GM21529 (cell line): Measurements from ENCODE around the gene ITGA5.

ENCODE experiments used
- ATAC-seq: cut with Tn5 transposase; IDR thresholded peaks from one replicate; pipeline ENCODE4 v1.9.1; 2021; ENCODE audit not compliant: unreplicated experiment

Gene ITGA5

DNA sequence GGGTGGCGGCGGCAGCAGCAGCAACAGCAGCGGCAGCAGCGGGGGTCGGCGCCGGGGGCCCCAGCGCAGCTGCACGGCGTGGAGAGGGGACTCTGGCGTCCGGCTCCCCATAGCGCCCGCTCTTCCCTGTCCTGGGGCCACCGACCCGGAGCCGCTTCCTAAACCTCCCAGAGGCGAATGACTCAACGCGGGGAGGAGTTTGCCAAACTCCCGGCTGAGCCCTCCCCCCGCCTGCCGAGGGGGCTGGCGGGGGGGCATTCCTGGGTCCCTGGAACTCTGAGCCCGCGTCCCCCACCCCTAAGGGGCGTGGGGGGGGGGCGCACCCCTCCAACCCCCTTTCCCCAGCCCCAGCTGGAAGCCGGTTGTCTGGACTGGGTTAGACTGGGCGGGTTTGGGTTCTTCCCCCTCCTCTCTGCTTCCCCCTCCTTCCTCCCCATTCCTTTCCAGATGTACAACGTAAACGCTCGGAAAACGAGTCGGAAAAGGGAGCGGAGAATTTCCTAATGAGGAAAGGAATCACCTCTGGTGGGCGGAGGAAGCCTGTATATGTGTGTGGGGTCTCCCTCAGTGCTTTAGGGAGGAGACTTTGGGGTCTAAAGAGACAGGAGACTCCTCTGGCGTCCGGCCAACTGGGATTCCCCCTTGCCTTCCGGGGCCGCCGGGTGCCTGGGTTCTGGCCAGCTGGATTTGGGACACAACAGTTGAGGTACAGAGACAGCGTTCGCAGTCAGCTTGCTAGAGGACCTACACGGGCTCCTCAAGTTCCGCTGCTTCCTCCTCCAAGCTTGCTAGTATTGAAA is at the start of gene ITGA5:
TSS of gene ITGA5 (minus strand) at position 179 of the 800 bp plus-strand sequence. CDS start at position 111, 68 bp downstream.
- ATAC-seq = no peak

DNA sequence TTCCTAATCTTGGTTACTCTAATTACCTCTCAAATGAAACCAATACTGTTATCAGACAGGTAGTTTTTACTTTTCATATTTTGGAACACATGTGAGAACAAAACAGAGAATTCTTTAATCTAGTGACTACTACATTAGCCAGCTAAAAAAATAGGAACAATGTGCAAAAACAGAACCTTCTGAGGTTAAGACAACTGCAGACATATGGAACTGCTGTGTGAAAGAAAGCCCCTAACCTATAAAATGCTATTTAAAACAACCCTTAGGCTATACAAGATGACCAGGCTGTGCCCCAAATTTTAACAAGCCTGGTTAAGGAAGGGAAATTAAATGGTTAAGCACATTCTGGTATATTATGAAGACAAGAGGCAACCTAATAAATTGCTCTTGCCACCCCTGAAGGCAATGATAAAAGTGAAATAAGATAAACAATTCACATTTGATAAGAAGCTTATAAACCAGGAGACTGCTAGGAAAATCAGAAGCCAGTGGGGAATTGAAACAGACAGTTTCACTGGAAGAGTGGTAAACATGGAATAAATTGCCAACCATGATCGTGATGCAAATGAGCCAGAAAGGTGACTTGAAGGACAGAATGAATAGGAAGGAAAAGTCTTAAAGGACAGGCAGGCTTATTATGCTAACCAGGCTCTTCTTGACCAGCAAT is 46.9 kb upstream of the ITGA5 start:
- ATAC-seq = no peak

DNA sequence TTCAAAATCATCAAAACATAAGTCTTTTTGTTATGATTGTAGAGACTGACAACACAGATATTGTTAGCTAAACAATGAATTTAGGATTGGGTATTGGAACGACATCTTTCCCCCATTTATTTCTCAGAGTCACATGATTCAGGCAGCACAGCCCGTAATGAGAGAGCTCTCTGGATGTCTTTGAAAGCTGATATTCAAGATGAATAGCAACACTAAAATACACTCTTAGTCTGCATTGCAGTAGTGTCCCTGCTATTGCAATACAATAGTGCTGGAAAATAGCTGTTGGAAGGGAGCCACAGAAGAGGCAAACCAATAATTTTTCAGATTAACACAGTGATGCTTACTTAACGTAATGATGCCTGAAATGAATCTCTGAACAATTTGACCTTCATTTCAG is 44.4 kb upstream of the ITGA5 start:
- ATAC-seq = no peak

DNA sequence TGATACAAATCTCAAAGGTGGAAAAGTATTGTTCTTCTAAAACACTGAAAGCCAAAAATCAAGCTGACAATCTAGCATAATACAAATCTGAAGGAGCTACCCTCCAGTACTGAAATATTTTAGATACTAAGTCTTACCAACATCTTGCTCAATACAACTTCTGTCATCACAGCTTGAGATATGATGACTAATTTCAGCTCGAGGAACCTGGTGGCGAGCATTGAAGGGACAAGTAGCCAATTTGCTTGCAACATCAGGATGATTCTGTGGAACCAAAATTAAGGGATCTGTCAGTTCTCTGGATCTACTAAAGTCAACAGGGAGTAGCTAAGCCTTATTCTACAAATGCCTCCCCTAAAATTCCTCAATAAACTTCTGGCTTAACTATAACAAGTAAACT is 44.0 kb upstream of the ITGA5 start:
- ATAC-seq = no peak

DNA sequence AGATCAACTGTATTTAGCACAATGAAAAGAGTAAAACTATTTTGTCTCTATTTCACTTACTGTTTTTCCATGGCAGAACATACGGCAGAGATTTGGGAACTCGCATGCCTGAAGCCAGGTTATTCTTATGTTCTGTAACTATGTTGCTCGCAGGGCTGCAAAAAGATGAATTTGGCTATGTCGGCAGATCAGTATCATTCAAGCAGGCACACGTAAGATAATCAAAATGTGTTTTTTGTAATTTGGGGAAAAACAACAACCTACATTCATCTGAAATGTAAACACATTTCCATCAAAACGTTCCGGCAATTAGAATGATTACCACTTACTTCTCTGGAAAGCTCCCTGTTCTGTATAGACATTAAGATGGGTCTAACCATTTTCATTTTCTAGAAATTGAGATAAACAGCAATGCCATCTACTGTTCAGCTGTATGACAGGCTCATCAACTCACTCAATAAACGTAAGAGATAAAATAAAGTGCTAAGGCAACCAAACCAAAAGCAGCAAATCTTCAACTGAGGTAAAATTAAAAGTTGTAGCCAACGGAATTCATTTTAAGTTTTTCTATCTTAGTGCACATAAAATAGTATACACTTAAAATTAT is 41.4 kb upstream of the ITGA5 start:
- no peak for ATAC-seq

DNA sequence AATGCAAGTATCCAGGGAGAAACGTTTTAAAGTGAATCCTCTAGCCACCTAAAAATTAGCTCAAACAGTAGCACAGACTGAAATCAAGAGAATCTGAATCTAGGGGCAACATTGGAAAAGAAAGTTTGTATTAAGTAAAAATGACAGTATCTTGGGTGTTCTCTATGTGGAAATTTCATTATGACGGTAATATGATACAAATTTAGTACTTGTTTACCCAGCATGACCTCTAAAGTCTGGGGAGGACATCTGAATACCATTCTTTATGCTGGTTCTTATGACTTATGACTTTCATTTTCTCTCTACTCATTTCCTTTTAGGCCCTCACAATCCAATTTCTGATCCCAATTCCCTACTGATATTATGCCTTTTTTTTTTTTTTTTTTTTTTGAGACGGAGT is 40.3 kb upstream of the ITGA5 start:
- no peak for ATAC-seq

DNA sequence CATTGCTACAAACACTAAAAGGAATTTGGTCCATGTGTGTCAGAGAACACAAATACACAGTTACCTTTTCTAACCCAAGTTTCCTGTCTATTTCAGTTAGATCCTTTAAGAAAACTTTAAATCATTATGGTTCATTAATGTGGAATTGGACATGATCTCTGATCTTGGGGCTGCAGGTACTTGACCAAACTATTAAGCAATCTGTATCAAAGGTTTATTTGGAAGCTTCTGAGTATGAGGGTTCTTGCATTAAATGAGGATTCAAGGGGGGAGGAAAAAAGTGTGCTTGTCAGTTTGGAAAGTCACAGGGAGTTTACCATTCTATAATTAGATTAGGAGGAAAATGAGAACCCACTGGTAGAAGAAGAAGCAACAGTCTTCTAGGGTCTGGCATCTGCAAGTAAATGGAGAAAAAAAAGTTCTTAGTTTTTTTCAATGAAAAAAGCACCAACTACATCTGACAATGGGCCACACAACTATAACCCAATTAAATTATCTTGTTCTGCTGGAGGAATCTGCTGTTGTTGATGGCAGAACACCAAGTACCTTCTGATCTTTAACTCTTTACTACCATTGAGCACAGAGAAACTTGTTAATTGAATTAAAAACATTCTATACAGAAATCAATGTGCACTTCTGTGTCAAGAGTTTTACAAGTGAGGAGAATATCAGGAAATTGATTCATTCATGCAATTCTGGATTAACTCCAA is 36.8 kb upstream of the ITGA5 start:
- no peak for ATAC-seq

DNA sequence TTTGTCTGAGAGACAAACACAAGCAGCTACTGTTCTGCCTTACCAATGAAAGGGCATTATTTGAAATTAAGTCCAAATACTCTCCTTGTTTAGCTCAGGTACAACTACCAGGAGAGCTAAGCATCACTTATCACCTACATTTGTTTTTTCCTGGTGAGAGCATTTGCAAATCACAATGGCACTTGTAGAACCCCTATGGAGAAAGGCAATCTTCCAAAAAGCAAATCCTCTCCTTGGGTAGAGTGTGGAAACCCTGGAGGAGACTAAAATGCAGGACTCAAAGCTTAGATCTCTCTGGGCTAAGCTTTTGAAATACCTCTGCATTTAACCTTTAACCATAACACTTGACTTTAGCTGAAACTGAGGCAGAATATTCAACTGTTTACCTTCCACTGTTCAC is 33.6 kb upstream of the ITGA5 start:
- ATAC-seq = no peak

DNA sequence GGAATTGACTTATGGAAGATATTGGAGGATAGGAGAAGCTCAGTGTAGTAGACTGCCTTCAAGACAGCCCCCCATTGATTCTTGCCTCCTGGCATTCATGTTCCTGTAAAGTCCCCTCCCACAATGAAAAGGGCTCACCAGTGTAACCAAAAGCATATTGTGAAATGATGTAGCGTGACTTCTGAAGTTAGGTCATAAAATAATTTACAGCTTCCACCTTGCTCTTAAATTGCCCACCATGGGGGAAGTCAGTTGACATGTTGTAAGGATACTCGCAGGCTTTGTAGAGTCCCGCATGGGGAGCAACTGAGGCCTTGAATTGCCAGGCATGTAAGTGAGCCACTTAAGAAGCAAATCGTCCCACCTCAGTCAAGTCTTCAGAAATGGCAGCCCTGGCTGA is 29.3 kb upstream of the ITGA5 start:
- no peak for ATAC-seq

DNA sequence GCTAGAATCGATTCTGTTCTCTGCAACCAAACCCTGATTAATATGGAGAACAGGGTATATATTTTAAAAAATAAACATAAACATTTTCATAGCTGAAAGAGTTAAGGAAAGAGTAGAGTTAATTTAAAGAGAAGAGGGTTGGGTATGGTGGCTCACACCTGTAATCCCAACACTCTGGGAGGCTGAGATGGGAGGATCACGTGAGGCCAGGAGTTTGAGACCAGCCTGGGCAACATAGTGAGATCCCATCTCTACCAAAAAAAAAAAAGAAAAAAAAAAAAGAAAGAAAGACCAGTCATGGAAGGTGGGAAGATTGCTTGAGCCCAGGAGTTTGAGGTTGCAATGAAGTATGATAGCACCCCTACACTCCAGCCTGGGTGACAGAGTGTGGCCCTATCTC is 28.9 kb upstream of the ITGA5 start:
- no peak for ATAC-seq

DNA sequence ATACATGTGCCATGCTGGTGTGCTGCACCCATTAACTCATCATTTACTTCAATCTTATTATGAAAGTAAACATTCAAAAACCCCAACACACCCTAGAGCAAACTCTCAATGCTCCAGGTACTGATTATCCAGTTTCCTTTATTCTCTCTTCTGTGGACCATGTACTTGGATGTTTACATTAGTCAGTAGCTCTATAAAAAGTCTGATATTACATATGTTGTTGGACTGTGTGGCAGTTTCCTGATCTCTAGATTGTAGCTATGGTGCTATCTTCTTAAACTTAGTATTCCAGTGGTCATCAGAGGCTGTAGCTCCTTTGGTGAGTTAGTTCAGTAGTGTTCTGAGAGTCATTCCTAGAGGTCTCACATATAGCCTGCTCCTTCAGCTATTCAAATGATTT is 25.1 kb upstream of the ITGA5 start:
- no peak for ATAC-seq

DNA sequence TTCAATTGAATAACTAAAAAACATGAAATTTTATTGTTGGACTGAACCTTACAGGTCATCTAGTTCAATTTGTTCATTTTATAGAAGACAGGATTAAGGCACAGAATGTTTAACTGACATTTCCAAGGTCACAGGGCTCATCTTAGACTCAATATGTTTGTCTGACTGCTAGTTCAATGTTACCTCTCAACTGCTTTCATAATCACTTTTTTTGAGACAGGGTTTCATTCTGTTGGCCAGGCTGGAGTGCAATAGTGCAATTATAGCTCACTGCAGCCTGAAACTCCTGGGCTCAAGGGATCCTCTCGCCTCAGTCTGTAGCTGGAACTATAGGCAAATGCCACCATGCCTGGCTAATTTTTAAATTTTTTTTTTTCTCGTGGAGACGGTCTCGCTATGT is 24.4 kb upstream of the ITGA5 start:
- ATAC-seq = no peak

DNA sequence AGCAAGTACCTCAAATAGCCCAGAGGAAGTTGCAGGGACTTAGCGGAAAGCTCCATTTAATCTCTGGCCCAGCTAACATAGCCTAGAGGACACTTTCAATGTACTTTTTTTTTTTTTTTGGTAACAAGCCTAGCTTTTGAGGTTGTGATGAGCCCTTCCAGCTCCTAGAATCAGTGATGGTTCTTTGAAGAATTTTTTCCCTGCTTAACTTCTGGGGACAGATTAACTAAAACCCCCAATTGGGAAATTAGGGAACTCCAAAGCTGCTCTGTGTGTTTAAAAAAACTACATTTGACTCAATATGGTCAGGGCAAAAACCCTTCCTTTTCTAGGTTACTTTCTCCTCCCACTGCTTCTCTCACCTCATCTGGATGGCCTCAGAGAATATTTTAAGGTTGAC is 23.9 kb upstream of the ITGA5 start:
- ATAC-seq = no peak

DNA sequence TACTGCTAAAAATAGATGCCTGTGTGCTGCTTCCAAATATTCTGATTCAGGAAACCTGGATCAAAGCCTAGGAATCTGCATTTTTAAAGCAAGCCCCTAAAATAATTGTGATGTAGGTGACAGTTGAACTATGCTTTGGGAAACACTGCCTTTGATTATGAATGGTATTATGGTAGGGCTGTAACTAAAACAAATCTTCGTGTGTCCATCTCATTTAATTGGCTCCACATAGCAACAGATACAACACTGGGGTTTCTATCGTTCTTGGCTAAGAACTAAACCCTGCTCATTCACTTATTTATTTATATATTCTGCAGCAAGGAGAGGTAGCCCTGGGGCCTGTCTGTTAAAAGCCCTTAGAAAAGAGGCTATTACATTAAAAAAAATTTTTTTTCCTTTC is 23.0 kb upstream of the ITGA5 start:
- ATAC-seq = no peak

DNA sequence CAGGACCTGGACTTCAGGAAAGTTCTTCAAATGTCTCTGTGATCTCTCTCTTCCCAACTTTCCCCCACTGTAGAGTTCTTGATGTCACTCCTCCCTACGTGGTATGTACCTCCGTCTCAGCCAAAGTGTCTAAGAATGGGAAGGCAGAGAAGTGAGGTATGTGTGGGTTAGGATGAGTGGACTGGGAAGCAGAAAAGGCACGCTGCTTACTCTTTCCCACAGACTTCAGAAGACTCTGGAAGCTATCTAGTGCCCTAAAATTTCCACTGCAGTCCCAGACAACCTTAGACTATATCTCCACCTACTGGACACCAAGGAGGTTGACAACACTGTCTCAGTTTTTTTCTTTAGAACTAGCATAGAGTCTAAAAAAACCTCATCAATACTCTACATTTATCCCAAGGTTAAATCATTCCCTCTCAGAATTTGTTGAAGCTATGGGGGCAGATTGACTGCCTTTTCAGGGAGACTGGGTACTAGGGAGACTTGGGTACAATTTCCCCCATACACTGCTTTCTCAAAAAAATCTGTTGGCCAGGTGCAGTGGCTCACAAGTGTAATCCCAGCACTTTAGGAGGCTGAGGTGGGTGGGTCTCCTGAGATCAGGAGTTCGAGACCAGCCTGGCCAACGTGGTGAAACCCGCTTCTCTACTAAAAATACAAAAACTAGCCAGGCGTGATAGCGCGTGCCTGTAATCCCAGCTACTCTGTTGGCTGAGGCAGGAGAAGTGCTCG is 20.6 kb upstream of the ITGA5 start:
- no peak for ATAC-seq

DNA sequence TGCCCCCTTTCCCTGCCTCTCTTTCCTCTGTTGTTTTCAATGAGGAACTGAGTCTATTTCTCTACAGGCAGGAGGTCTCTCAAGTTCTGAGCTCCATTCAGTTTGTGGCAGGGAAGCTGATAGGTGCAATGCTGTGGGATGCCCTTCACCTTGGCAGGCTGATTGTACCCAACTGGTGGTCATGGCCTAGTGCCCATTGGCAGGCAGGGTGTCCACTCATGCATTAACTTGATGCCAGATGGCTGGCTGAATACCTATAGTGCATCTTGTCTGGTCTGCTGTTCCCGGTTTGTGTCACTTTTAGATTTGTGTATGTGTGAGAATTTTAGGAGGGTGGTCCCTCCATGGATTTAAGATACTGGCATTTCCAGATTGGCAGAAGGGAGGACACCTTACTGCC is 20.0 kb upstream of the ITGA5 start:
- ATAC-seq = no peak

DNA sequence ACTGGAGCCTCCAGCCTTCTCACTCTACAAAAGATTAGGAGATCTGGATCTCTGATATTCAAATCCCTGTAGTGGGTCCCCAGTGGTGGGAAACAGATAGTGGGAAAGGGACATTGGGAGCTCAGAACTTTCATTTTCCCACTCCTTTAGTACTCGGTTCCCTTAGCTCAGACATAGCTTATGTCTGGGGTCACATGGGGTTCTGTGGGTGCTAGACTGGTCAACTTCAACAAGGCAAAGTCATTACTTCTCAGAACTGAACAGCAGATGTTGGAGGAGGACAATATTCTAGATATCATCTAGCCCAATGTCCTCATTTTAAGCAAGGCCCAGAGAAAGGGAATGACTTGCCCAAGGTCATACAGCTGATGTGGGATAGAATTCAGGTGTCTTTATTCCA is 19.5 kb upstream of the ITGA5 start:
- ATAC-seq = no peak

DNA sequence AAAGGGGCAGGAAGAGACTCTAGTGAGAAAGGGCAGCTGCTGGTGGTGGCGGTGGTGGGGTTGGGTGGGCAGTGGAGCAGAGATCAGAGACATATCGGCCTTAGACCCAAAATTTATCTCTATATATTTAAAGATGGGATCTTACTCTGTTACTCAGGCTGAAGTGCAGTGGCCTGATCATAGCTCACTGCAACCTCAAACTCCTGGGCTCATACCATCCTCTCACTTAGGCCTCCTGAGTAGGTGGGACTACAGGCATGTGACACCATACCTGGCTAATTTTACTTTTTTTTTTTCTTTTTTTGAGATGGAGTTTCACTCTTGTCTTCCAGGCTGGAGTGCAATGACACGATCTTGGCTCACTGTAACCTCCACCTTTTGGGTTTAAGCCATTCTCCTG is 18.6 kb upstream of the ITGA5 start:
- ATAC-seq = peak; percentile 19

DNA sequence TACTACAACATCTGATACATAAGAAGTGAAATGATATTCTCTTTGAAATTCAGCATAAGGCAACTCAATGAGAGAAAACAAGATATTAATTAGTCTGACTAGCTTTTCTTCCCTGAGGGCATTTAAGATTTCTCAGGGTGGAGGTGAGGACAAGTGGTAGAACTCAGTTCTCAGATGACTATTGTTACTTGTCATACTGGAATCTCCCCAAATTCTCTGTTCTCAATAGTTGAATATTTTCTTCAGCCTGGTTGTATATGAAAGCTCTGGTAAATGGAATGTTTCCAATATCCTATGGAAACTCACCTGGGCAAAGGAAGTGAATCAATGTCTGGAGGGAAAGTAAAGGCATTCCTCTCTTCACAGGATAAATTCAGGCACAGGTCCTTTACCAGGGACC is 18.2 kb upstream of the ITGA5 start:
- ATAC-seq = peak; percentile 49

DNA sequence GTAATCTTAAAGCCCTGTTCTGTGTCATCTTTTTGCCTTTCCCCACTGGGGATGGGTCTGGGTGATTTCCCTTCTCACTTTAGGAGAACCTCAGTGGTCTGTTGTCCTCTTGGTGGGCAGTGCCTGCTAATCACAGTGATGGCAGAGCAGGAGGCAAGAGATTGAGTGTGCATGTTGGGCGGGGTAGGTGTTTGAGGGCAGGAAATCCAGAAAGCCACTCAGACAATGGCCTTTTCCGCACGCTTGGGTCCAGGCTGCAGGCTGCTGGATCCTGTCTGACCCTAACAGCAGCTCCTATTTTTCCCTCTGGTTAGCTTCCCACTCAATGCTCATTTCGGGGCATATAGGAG is 13.7 kb upstream of the ITGA5 start:
- no peak for ATAC-seq
